Subcutaneous abdominal adipose tissue (tissue), 5 donors: ENCODE measurements around the gene ANKRD33B.

ENCODE experiments used
- H3K27ac ChIP-seq: one replicate; pipeline ENCODE4 v1.7.0; 2013; ENCODE audit warnings: low read depth, mild to moderate bottlenecking, inconsistent platforms, low read length, moderate library complexity
- H3K27me3 ChIP-seq, 5 donors: one replicate each; pipeline ENCODE4 v1.7.0; 2013; ENCODE audit warnings: low read length in 5 of 5, inconsistent platforms in 1 of 5; ENCODE audit not compliant: control insufficient read depth in 5 of 5, insufficient read depth in 4 of 5
- H3K36me3 ChIP-seq, 5 donors: one replicate each; pipeline ENCODE4 v1.7.0; 2013; ENCODE audit warnings: low read length in 5 of 5; ENCODE audit not compliant: control insufficient read depth in 5 of 5, insufficient read depth in 5 of 5
- H3K4me1 ChIP-seq, 5 donors: one replicate each; pipeline ENCODE4 v1.7.0; 2013; ENCODE audit warnings: low read length in 5 of 5, mild to moderate bottlenecking in 3 of 5, moderate library complexity in 1 of 5; ENCODE audit not compliant: control insufficient read depth in 5 of 5, insufficient read depth in 5 of 5
- H3K4me3 ChIP-seq, 5 donors: one replicate each; pipeline ENCODE4 v1.7.0; 2013; ENCODE audit warnings: low read length in 5 of 5, low read depth in 1 of 5
- H3K9ac ChIP-seq, 5 donors: one replicate each; pipeline ENCODE4 v1.7.0; 2013; ENCODE audit warnings: low read length in 5 of 5, mild to moderate bottlenecking in 4 of 5, moderate library complexity in 3 of 5
- H3K9me3 ChIP-seq, 5 donors: one replicate each; pipeline ENCODE4 v1.7.0; 2013; ENCODE audit warnings: low read length in 5 of 5; ENCODE audit not compliant: control insufficient read depth in 5 of 5
- donor health status: healthy.
- donor health status: healthy.
- donor health status: healthy.
- donor health status: healthy.
- donor health status: healthy.

ANKRD33B gene

DNA sequence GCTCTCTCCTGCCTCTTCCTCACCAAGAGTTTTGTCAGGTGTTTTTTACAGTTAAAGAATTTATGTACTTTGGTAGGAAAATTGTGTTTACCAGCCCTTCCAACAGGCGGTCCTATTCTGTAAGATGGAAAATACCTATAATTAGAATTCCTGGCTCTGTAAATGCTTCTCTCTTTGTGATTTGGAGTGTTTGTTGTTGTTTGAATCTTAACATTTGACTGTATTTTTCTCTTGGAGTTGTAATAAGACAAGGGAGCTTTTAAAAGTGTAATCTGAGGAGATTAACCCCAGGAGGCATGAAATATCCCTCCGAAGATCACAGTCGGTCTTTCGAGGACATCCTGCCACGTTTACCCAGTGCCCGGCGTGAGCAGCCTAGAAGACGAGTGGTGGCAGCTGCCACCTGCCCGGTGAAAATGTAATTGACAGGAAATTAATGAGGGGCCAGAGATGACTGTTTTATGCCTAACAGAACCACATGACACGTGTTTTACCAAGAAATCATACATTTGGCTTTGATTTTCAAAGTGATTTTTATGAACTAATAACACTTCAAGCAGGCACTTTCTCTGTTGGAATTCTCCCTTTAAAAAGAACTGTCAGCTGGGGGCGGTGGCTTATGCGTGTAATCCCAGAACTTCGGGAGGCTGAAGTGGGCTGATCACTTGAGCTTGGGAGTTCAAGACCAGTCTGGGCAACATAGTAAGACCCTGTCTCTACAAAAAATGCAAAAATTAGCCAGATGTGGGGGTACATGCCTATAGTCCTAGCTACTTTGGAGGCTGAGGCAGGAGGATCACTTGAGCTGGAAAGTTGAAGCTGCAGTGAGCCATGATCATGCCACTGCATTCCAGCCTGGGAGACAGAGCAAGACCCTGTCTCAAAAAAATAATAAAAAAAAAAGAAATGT lies 20.0 kb downstream of the ANKRD33B start:
- Histone ChIP-seq H3K4me1 (peaks cover 2 to 44% (median 42%) of the 10 kb centered on the region in 5 donors), H3K9ac (peak overlapping the region in 1 of 5 donors; percentile 53), H3K36me3 (no peaks in the 10 kb centered on the region), H3K4me3 (no peak overlapping the region), H3K27ac (no peak overlapping the region), H3K9me3 (peaks cover 0 to 4% (median 0%) of the 10 kb centered on the region in 5 donors), H3K27me3 (peaks cover 0 to 2% (median 0%) of the 10 kb centered on the region in 5 donors)

DNA sequence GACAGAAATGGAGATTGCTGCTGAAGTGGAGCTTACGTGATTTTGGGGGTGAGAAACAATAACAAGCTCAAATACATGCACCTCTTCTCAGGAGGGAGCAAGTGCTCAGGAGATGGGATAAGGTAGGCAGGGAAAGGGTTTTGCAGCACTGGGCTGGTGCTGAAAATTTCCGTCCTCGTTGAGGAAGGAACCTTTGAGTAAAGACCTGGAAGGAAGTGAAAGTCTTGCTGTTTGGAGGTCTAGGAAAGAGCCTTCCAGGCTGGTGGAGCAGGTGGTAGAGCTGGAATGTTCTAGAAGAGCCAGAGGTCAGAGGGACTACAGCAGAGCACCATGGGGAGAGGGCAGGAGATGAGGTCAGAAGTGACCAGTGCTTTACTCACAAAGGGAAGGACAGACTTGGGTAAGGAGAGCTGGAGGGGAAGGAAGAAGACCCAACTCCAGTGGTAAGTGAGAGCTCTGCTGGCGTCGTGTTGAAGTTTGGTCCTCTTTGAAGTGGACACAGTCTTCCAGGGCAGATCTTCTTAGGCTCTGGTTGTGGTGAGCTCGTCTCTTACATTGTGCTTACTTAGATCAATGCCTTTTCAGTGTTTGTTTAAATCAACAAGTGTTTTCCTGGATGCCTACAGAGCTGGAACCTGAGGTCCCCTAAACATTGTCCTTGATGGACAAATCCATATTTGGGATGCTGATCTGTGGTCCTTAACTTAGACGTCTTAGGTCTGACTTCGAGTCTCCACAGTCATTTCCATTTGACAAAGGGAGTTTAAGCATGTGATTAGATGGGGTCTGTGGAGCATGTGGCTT lies 21.0 kb downstream of the ANKRD33B start:
- Histone ChIP-seq H3K4me3 (no peak overlapping the region), H3K36me3 (no peaks in the 10 kb centered on the region), H3K9ac (no peak overlapping the region), H3K9me3 (peaks cover 0 to 8% (median 0%) of the 10 kb centered on the region in 5 donors), H3K4me1 (peaks cover 2 to 46% (median 43%) of the 10 kb centered on the region in 5 donors), H3K27me3 (peaks cover 0 to 2% (median 0%) of the 10 kb centered on the region in 5 donors), H3K27ac (no peak overlapping the region)

DNA sequence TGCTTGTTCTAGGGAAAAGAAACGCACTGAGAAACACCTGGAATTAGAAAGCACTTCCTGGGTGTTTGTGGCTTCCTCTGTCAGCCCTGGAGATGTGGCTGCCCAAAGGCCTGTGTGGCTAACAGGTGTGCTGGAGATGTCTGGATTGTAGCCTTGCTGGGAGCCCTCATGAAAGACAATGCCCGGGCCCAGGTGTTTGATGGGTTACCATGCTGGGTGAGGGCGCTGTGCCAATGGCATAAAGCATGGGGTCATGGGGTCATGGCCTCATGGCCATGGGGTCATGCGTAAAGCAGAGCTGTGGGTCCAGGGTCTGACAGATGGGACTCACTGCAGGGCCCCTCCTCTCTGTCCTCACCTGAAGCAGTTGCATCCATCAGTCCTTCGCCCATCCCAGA lies 21.6 kb downstream of the ANKRD33B start:
- no peak overlapping the region for H3K9ac ChIP-seq
- H3K4me3 ChIP-seq: no peak overlapping the region
- H3K27ac ChIP-seq: no peak overlapping the region
- H3K9me3 ChIP-seq: peaks cover 0 to 8% (median 0%) of the 10 kb centered on the region in 5 donors
- H3K36me3 ChIP-seq: no peaks in the 10 kb centered on the region
- H3K27me3 ChIP-seq: peaks cover 0 to 2% (median 0%) of the 10 kb centered on the region in 5 donors
- H3K4me1 ChIP-seq: peaks cover 2 to 50% (median 42%) of the 10 kb centered on the region in 5 donors

DNA sequence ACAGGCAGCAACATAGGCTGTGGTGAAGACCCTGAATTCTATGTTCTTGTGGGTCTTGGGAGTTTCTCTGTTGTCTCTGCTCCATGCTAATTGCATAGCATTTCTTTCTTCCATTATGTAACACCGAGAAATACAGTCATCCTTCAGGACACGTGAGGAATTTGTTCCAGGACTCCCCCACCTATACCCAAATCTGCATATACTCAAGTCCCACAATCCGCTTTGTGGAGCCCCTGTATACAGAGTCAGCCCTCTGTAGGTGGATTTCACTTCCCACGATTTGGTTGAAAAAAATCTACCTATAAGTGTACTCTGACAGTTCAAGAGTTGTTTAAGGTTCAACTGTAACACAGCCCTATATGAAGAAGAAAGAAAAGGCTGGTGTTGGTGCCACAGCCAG lies 22.1 kb downstream of the ANKRD33B start:
- H3K4me3 ChIP-seq: no peak overlapping the region
- peaks cover 0 to 8% (median 0%) of the 10 kb centered on the region in 5 donors for H3K9me3 ChIP-seq
- no peaks in the 10 kb centered on the region for H3K36me3 ChIP-seq
- H3K27me3 ChIP-seq: peaks cover 0 to 2% (median 0%) of the 10 kb centered on the region in 5 donors
- H3K4me1 ChIP-seq: peaks cover 4 to 54% (median 45%) of the 10 kb centered on the region in 5 donors
- no peak overlapping the region for H3K9ac ChIP-seq
- H3K27ac ChIP-seq: no peak overlapping the region

DNA sequence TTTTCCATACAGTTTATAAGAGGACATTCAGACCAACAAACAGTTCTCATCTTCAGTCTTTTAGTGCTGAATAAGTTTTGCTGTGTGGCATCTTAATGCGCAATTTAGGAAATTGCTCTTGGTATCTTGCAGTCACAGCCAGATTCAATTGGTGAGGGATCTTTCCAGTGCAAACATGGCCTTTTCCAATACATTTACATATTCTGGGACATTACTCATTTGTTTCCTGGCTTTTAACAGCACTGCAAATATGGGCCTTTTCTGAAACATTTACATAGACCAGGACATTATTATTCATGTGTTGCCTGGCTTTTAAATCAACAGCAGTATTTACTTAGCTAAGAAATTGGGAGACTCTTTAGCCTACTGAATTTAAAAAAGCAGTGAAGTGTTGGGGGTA lies 22.7 kb downstream of the ANKRD33B start:
- H3K27ac ChIP-seq: no peak overlapping the region
- H3K9ac ChIP-seq: no peak overlapping the region
- no peaks in the 10 kb centered on the region for H3K36me3 ChIP-seq
- peaks cover 0 to 2% (median 0%) of the 10 kb centered on the region in 5 donors for H3K27me3 ChIP-seq
- H3K4me3 ChIP-seq: no peak overlapping the region
- peaks cover 0 to 8% (median 0%) of the 10 kb centered on the region in 5 donors for H3K9me3 ChIP-seq
- peaks cover 4 to 52% (median 42%) of the 10 kb centered on the region in 5 donors for H3K4me1 ChIP-seq

DNA sequence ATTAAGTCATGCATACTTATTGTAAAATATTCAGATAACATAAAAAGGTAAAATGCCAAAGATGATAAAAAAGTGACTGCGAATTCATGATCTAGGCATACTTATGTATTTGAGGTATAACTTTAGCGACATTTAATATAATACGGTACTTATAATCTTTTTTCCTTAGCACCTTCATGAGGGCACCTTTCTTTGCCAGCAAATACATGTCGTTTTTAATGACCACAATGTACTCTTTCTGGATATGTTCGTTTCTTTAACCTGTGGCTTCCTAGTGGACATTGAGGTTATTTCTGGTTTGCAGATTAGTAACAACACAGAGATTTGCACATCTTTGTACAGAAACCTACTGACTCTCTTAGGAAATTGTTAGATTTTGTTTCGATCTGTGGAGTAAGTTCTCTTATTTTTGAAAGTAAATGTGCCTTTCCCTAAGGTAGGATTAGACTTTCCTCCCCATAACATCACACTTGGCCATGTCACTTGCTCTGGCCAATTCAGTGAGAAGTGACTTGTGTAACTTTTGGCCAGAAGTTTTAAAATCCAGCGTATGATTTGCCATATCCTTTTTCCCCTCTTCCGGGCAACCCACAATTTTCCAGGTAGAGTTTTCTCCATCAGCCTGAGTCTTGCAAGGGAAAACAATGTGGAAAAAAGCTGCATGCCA lies 24.4 kb downstream of the ANKRD33B start:
- Histone ChIP-seq H3K36me3 (no peaks in the 10 kb centered on the region), H3K4me3 (no peak overlapping the region), H3K27me3 (peaks cover 0 to 2% (median 0%) of the 10 kb centered on the region in 5 donors), H3K27ac (no peak overlapping the region), H3K9ac (no peak overlapping the region), H3K9me3 (peaks cover 0 to 8% (median 0%) of the 10 kb centered on the region in 5 donors), H3K4me1 (peaks cover 2 to 38% (median 28%) of the 10 kb centered on the region in 5 donors)

DNA sequence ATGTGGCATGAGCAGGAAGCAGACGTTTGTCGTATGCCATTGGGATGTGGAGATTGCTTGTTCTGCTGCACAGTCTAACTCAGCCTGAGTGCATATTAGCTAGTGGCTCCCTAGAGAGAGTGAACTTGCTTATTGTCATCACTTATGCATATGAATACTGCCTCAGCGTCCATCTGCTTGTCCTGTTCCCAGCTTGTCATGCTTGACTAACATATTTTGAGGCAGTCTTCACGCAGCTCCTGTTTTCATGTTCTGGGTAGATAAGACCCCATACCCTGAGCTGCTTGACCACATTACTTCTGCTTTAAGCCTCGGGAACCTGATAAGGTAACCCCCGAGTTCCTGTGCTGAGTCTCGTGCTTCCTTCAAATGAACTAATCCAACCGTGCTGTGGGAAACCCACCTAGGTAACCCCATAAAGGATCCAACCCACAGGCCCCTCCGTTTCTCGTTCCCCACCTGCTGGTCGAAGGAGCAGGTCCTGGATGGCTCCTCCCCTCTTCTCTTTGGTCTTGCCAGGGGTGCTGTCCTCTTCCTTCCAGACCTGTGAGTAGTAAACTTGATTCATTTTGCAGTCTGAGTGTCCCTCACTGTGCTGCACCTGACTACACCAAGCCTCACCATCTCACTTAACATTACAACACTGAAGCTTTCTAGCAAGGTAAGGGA lies 25.0 kb downstream of the ANKRD33B start:
- Histone ChIP-seq H3K9me3 (peaks cover 0 to 8% (median 0%) of the 10 kb centered on the region in 5 donors), H3K4me1 (peaks cover 1 to 32% (median 21%) of the 10 kb centered on the region in 5 donors), H3K4me3 (no peak overlapping the region), H3K27ac (no peak overlapping the region), H3K27me3 (peaks cover 0 to under 1% (median 0%) of the 10 kb centered on the region in 5 donors), H3K9ac (no peak overlapping the region), H3K36me3 (no peaks in the 10 kb centered on the region)

DNA sequence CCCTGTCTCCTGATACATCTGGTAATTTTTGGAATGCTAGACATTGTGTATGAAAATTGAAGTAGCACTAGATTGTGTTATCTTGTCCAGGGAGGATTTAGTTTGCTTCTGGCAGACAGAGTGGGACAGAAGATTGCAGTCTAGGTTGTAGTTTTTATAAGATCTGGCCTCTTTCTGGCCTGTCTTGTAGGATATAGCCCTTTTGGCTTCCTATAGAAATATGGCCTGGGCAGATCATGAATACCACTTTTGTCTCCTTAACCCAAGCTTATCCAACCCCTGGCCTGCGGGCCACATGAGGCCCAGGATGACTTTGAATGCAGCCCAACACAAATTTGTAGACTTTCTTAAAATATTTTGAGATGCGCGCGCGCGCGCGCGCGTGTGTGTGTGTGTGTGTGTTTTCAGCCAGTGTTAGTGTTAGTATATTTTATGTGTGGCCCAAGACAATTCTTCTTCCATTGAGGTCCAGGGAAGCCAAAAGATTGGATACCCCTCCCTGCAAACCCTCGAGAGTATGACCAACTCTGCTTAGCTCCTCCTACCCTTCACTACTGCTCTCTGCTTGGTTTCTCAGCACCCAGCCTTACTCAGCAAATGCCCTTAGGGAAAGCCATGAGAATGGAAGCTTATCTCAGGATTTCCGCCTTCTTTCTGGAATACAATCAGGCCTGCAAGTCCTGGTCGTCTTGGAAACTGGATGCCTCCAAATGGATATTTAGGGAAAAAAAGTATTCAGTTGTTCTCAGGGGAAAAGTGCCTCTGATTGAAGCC lies 26.5 kb downstream of the ANKRD33B start:
- H3K4me3 ChIP-seq: no peak overlapping the region
- no peaks in the 10 kb centered on the region for H3K36me3 ChIP-seq
- H3K27ac ChIP-seq: peak overlapping the region; percentile 29
- H3K9ac ChIP-seq: no peak overlapping the region
- H3K4me1 ChIP-seq: peaks cover 2 to 28% (median 23%) of the 10 kb centered on the region in 5 donors
- peaks cover 0 to 8% (median 0%) of the 10 kb centered on the region in 5 donors for H3K9me3 ChIP-seq
- no peaks in the 10 kb centered on the region for H3K27me3 ChIP-seq
